Progenitor cell of endocrine pancreas (in vitro differentiated cells): ENCODE data around the gene MSANTD1. TPM values are rescaled to one million over a fixed set of nuclear protein-coding genes. Genes with fewer than 3 reads are reported as not detected.

Experiments
- DNase-seq: peaks from one replicate; pipeline ENCODE4 v3.0.0; 2021; ENCODE audit warnings: low spot score; ENCODE audit not compliant: unreplicated experiment
- H3K27ac Mint-ChIP-seq: 2 replicates; pipeline ENCODE4 v1.8.0; 2021; ENCODE audit warnings: mild to moderate bottlenecking, moderate library complexity, mixed read lengths
- H3K27me3 Mint-ChIP-seq: 2 replicates; pipeline ENCODE4 v1.8.0; 2021; ENCODE audit warnings: mixed read lengths
- H3K36me3 Mint-ChIP-seq: 2 replicates; pipeline ENCODE4 v1.8.0; 2022; ENCODE audit warnings: mixed read lengths; ENCODE audit not compliant: insufficient read depth
- H3K4me1 Mint-ChIP-seq: 2 replicates; pipeline ENCODE4 v1.8.0; 2021; ENCODE audit warnings: low read depth, mixed read lengths
- H3K4me3 Mint-ChIP-seq: 2 replicates; pipeline ENCODE4 v1.8.0; 2021; ENCODE audit warnings: low read depth, mild to moderate bottlenecking, moderate library complexity, mixed read lengths
- H3K9me3 Mint-ChIP-seq: 2 replicates; pipeline ENCODE4 v1.8.0; 2021; ENCODE audit warnings: low read depth, mixed read lengths
- CTCF ChIP-seq: fragments of 200-600 bp; sonication (generic); IDR thresholded peaks from one replicate; pipeline ENCODE4 v1.5.0; 2021; ENCODE audit warnings: antibody characterized with exemption, mild to moderate bottlenecking; ENCODE audit not compliant: unreplicated experiment
- total RNA-seq: library from RNA; stranded (reverse); gene quantifications from 2 replicates; pipeline ENCODE4 v1.2.1, GENCODE V29; 2021

Gene MSANTD1
- total RNA-seq, 1 donor from 2014 or later, result 2.1 TPM

- no peak for TF ChIP-seq CTCF
- peaks cover 33% of the 10 kb centered on the region for H3K4me1 Mint-ChIP-seq
- H3K36me3 Mint-ChIP-seq, result peaks cover 7% of the 10 kb centered on the region
- peaks cover 4% of the 10 kb centered on the region for H3K9me3 Mint-ChIP-seq
- DNase-seq, result no peak
- no peaks in the 10 kb centered on the region for H3K27me3 Mint-ChIP-seq
- H3K27ac Mint-ChIP-seq, result peak overlapping the region; percentile 78
- H3K4me3 Mint-ChIP-seq, result peak overlapping the region; percentile 91
These were observed 45.7 kb downstream of the MSANTD1 start for GRCh38 chr4:3294401-3295241.

- DNase-seq, result no peak
- H3K4me3 Mint-ChIP-seq, result peak overlapping the region; percentile 32
- H3K4me1 Mint-ChIP-seq, result peaks cover 39% of the 10 kb centered on the region
- no peak overlapping the region for H3K27ac Mint-ChIP-seq
- no peak for TF ChIP-seq CTCF
- peaks cover 7% of the 10 kb centered on the region for H3K36me3 Mint-ChIP-seq
- no peaks in the 10 kb centered on the region for H3K27me3 Mint-ChIP-seq
- H3K9me3 Mint-ChIP-seq, result peaks cover 4% of the 10 kb centered on the region
These were observed 47.1 kb downstream of the MSANTD1 start for GRCh38 chr4:3295837-3296624.

- H3K27ac Mint-ChIP-seq, result no peak overlapping the region
These were observed 47.7 kb downstream of the MSANTD1 start for GRCh38 chr4:3296651-3297050.

GRCh38 chr4:3297066-3297859 is 48.3 kb downstream of the MSANTD1 start:
- DNase-seq, result no peak
- Mint-ChIP-seq H3K4me3 (no peak overlapping the region), H3K27me3 (no peaks in the 10 kb centered on the region), H3K4me1 (peaks cover 46% of the 10 kb centered on the region), H3K27ac (peak overlapping the region; percentile 76), H3K9me3 (peaks cover 4% of the 10 kb centered on the region), H3K36me3 (peaks cover 7% of the 10 kb centered on the region)
- TF ChIP-seq CTCF, result no peak

More at GRCh38 chr4:3296651-3297050, 47.7 kb downstream of the MSANTD1 start:
- TF ChIP-seq CTCF, result no peak
- no peak overlapping the region for H3K4me3 Mint-ChIP-seq
- no peaks in the 10 kb centered on the region for H3K27me3 Mint-ChIP-seq
- peaks cover 4% of the 10 kb centered on the region for H3K9me3 Mint-ChIP-seq
- no peak for DNase-seq
- peaks cover 43% of the 10 kb centered on the region for H3K4me1 Mint-ChIP-seq
- peaks cover 7% of the 10 kb centered on the region for H3K36me3 Mint-ChIP-seq
